Right atrium auricular region (tissue), 2 donors: ENCODE results near the gene CDC20. TPM values are rescaled to one million over a fixed set of nuclear protein-coding genes. Genes with fewer than 3 reads are reported as not detected.

ENCODE experiments used
- DNase-seq: peaks from one replicate; pipeline ENCODE4 v3.0.0-alpha.2; 2019; ENCODE audit warnings: low spot score
- H3K27ac ChIP-seq, 2 donors: fragments of 200-600 bp; sonication (generic); 1 replicate in 1 of 2; 2 replicates in 1 of 2; pipeline ENCODE4 v1.5.1; 2016 to 2019
- H3K27me3 ChIP-seq, 2 donors: fragments of 200-600 bp; sonication (generic); one replicate each; pipeline versions ENCODE4 v1.5.1 to v1.6.0; 2017 to 2019
- H3K36me3 ChIP-seq: fragments of 200-600 bp; sonication (generic); one replicate; pipeline ENCODE4 v1.5.1; 2016
- H3K4me1 ChIP-seq, 2 donors: fragments of 200-600 bp; sonication (generic); one replicate each; pipeline versions ENCODE4 v1.5.1 to v1.6.0; 2017 to 2019
- H3K4me3 ChIP-seq, 2 donors: fragments of 200-600 bp; sonication (generic); 1 replicate in 1 of 2; 2 replicates in 1 of 2; pipeline ENCODE4 v1.5.1; 2017 to 2019; ENCODE audit warnings: mild to moderate bottlenecking in 1 of 2, moderate library complexity in 1 of 2
- H3K9me3 ChIP-seq, 2 donors: fragments of 200-600 bp; sonication (generic); one replicate each; pipeline ENCODE4 v1.5.1; 2019
- total RNA-seq, 2 donors: library from RNA; depleted of rRNA; stranded (reverse); fragments of >200 nt; gene quantifications; one replicate each; pipeline ENCODE4 v1.1.0, GENCODE V29; 2016
- TF ChIP-seq, protein P1 (sequence below), 2 donors: fragments of 200-600 bp; sonication (generic); IDR thresholded peaks; one replicate each; pipeline ENCODE4 v1.5.1; 2019; ENCODE audit warnings: antibody characterized with exemption in 2 of 2

The CDC20 gene
- total RNA-seq, 2 donors from 2014 or later: 0.63 to 2.5 TPM

- no peaks in the 10 kb centered on the region for H3K36me3 ChIP-seq
- H3K4me3 ChIP-seq: no peak overlapping the region
- no peaks in the 10 kb centered on the region for H3K27me3 ChIP-seq
- no peak for DNase-seq
- H3K9me3 ChIP-seq: no peaks in the 10 kb centered on the region
- TF ChIP-seq, protein P1, sequence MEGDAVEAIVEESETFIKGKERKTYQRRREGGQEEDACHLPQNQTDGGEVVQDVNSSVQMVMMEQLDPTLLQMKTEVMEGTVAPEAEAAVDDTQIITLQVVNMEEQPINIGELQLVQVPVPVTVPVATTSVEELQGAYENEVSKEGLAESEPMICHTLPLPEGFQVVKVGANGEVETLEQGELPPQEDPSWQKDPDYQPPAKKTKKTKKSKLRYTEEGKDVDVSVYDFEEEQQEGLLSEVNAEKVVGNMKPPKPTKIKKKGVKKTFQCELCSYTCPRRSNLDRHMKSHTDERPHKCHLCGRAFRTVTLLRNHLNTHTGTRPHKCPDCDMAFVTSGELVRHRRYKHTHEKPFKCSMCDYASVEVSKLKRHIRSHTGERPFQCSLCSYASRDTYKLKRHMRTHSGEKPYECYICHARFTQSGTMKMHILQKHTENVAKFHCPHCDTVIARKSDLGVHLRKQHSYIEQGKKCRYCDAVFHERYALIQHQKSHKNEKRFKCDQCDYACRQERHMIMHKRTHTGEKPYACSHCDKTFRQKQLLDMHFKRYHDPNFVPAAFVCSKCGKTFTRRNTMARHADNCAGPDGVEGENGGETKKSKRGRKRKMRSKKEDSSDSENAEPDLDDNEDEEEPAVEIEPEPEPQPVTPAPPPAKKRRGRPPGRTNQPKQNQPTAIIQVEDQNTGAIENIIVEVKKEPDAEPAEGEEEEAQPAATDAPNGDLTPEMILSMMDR (IDR thresholded peaks at IDR 0.05): no peak
- H3K27ac ChIP-seq: no peak overlapping the region
- peaks cover 0 to 22% of the 10 kb centered on the region in 2 donors for H3K4me1 ChIP-seq
These were observed 4.3 kb upstream of the CDC20 start for GRCh38 chr1:43354471-43354870.

GRCh38 chr1:43354936-43355335 is 3.8 kb upstream of the CDC20 start:
- Histone ChIP-seq H3K4me1 (peaks cover 0 to 19% of the 10 kb centered on the region in 2 donors), H3K36me3 (no peaks in the 10 kb centered on the region), H3K27ac (no peak overlapping the region), H3K27me3 (no peaks in the 10 kb centered on the region), H3K4me3 (no peak overlapping the region), H3K9me3 (no peaks in the 10 kb centered on the region)
- TF ChIP-seq, protein P1 (IDR thresholded peaks at IDR 0.05): no peak
- DNase-seq: no peak

GRCh38 chr1:43357251-43357650 is 1.5 kb upstream of the CDC20 start:
- H3K27ac ChIP-seq: peak overlapping the region in 1 of 2 donors; percentile 95
- peaks cover 0 to 14% of the 10 kb centered on the region in 2 donors for H3K4me1 ChIP-seq
- TF ChIP-seq, protein P1 (IDR thresholded peaks at IDR 0.05): no peak
- no peaks in the 10 kb centered on the region for H3K9me3 ChIP-seq
- DNase-seq: no peak
- no peaks in the 10 kb centered on the region for H3K27me3 ChIP-seq
- no peak overlapping the region for H3K4me3 ChIP-seq
- peaks cover 7% of the 10 kb centered on the region for H3K36me3 ChIP-seq

GRCh38 chr1:43358121-43358745 is 548 bp upstream of the CDC20 start:
- Histone ChIP-seq H3K27ac (peak overlapping the region; percentile 90 to 95), H3K4me1 (peaks cover 0 to 14% of the 10 kb centered on the region in 2 donors), H3K36me3 (peaks cover 16% of the 10 kb centered on the region), H3K27me3 (no peaks in the 10 kb centered on the region), H3K9me3 (no peaks in the 10 kb centered on the region), H3K4me3 (peak overlapping the region; percentile 63 to 73)
- no peak for DNase-seq
- TF ChIP-seq, protein P1 (IDR thresholded peaks at IDR 0.05): peak in 1 of 2 donors; percentile 44

- Histone ChIP-seq H3K4me3 (peak overlapping the region in 1 of 2 donors; percentile 73), H3K4me1 (peaks cover 0 to 14% of the 10 kb centered on the region in 2 donors), H3K9me3 (no peaks in the 10 kb centered on the region), H3K36me3 (peaks cover 30% of the 10 kb centered on the region), H3K27me3 (no peaks in the 10 kb centered on the region), H3K27ac (no peak overlapping the region)
- TF ChIP-seq, protein P1 (IDR thresholded peaks at IDR 0.05): no peak
- no peak for DNase-seq
These were observed 915 bp downstream of the CDC20 start for GRCh38 chr1:43359696-43360095.

DNA sequence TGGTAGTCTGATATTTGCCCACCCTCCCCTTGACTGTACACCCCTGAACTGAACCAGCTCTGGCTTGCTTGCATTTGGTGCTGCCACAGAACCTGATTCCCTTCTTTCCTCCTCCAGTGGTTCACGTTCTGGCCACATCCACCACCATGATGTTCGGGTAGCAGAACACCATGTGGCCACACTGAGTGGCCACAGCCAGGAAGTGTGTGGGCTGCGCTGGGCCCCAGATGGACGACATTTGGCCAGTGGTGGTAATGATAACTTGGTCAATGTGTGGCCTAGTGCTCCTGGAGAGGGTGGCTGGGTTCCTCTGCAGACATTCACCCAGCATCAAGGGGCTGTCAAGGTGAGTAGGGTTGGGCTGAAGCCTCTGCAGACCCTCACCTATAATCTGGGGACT is 1.8 kb downstream of the CDC20 start:
- Histone ChIP-seq H3K27me3 (no peaks in the 10 kb centered on the region), H3K27ac (no peak overlapping the region), H3K4me1 (peaks cover 0 to 17% of the 10 kb centered on the region in 2 donors), H3K4me3 (no peak overlapping the region), H3K36me3 (peaks cover 37% of the 10 kb centered on the region), H3K9me3 (no peaks in the 10 kb centered on the region)
- TF ChIP-seq, protein P1 (IDR thresholded peaks at IDR 0.05): no peak
- DNase-seq: no peak
